ENCODE measurements around the gene RBBP8. TPM values are rescaled to one million over a fixed set of nuclear protein-coding genes. Genes with fewer than 3 reads are reported as not detected.

The RBBP8 gene
- total and polyA plus RNA-seq, 10 of the 15 experiments (the other 5 are each of a cell fraction or from before 2014, with no cell fraction given), result 46.2 to 82.3 (median 68.7) TPM

GRCh38 chr18:23063502-23063901 lies 130.4 kb downstream of the RBBP8 start:
- CTCF ChIA-PET, result interaction anchor here (0.6 to 0.7 kb wide), 2 partner anchors 36 to 289 kb away, joined by 3 read pairs; no protein-coding TSS in a partner anchor
- Histone ChIP-seq H3K4me1 (ENCODE audit: control insufficient read depth, insufficient read depth, low read length) (no peaks in the 10 kb centered on the region), H3K27ac (ENCODE audit: control insufficient read depth, insufficient read depth) (no peak overlapping the region), H3K4me3 (no peak overlapping the region), H3K4me2 (ENCODE audit: control insufficient read depth, insufficient read depth) (no peak overlapping the region), H3K79me2 (ENCODE audit: control insufficient read depth, insufficient read depth, low read length) (no peaks in the 10 kb centered on the region), H3K27me3 (replicated peaks in 1 of 2; ENCODE audit: control insufficient read depth in 2 of 2, insufficient read depth in 2 of 2, low read length in 1 of 2) (no peaks in the 10 kb centered on the region), H3K9ac (ENCODE audit: control insufficient read depth, insufficient read depth, low read length) (no peak overlapping the region), H3K9me3 (replicated peaks; ENCODE audit: control insufficient read depth, insufficient read depth, low read length) (no peaks in the 10 kb centered on the region; the same call in 2 of the 3 replicates), H4K20me1 (ENCODE audit: control insufficient read depth, insufficient read depth) (no peaks in the 10 kb centered on the region), H2AFZ (ENCODE audit: control insufficient read depth, low read depth, low read length) (no peak overlapping the region), H3K36me3 (ENCODE audit: control insufficient read depth in 2 of 2, insufficient read depth in 2 of 2, low read length in 1 of 2) (no peaks in the 10 kb centered on the region)
- RAD21 ChIA-PET (ENCODE audit: unreplicated experiment), result no interaction called here
- FAIRE-seq, result no peak
- no peak for ATAC-seq
- DNase-seq (ENCODE audit: low read depth, low spot score), result no peak
- BruUV-seq (replicated peaks), result no TSS peak
- 74% methylated on average over 6 of the region's 6 CpGs for WGBS (ENCODE audit: insufficient coverage, insufficient replicate concordance, low lambda C conversion rate, missing lambda C conversion rate)
- in situ Hi-C loops (cut with MboI), result no loop called here
- TF ChIP-seq TBL1XR1 (IDR thresholded peaks at IDR 0.05; ENCODE audit: low read depth, low read length) (no peak), BMI1 (IDR thresholded peaks at IDR 0.05; ENCODE audit: borderline replicate concordance) (no peak), BCL11A (IDR thresholded peaks at IDR 0.05; ENCODE audit: low read depth, low read length) (no peak), SMARCA5 (IDR thresholded peaks at IDR 0.05) (no peak)
- intact Hi-C loops (cut with micrococcal nuclease; ENCODE audit: unreplicated experiment), result no loop called here
- SMC1A ChIA-PET (ENCODE audit: uncharacterized antibody, unreplicated experiment), result interaction anchor here (0.9 kb wide), 1 partner anchor 1450 kb away, joined by 3 read pairs; no protein-coding TSS in a partner anchor
- POLR2A ChIA-PET, result no interaction called here

GRCh38 chr18:23065234-23065806 lies 132.2 kb downstream of the RBBP8 start:
- DNase-seq (ENCODE audit: low read depth, low spot score) (no peak), ATAC-seq (no peak), FAIRE-seq (no peak)
- in situ Hi-C loops (cut with MboI) (no loop called here), intact Hi-C loops (cut with micrococcal nuclease; ENCODE audit: unreplicated experiment) (no loop called here)
- Histone ChIP-seq H3K4me2 (ENCODE audit: control insufficient read depth, insufficient read depth) (no peak overlapping the region), H3K4me1 (ENCODE audit: control insufficient read depth, insufficient read depth, low read length) (no peaks in the 10 kb centered on the region), H3K27me3 (replicated peaks in 1 of 2; ENCODE audit: control insufficient read depth in 2 of 2, insufficient read depth in 2 of 2, low read length in 1 of 2) (no peaks in the 10 kb centered on the region), H3K4me3 (no peak overlapping the region), H3K79me2 (ENCODE audit: control insufficient read depth, insufficient read depth, low read length) (no peaks in the 10 kb centered on the region), H3K27ac (ENCODE audit: control insufficient read depth, insufficient read depth) (no peak overlapping the region), H4K20me1 (ENCODE audit: control insufficient read depth, insufficient read depth) (no peaks in the 10 kb centered on the region), H3K9ac (ENCODE audit: control insufficient read depth, insufficient read depth, low read length) (no peak overlapping the region), H2AFZ (ENCODE audit: control insufficient read depth, low read depth, low read length) (no peak overlapping the region), H3K9me3 (replicated peaks; ENCODE audit: control insufficient read depth, insufficient read depth, low read length) (no peaks in the 10 kb centered on the region; the same call in 2 of the 3 replicates), H3K36me3 (ENCODE audit: control insufficient read depth in 2 of 2, insufficient read depth in 2 of 2, low read length in 1 of 2) (no peaks in the 10 kb centered on the region)
- no TSS peak for BruUV-seq (replicated peaks)
- POLR2A ChIA-PET, result no interaction called here
- SMC1A ChIA-PET (ENCODE audit: uncharacterized antibody, unreplicated experiment), result interaction anchor here (0.9 kb wide), 1 partner anchor 62 kb away, joined by 3 read pairs; no protein-coding TSS in a partner anchor
- 93% methylated on average over 4 of the region's 4 CpGs for WGBS (ENCODE audit: insufficient coverage, insufficient replicate concordance, low lambda C conversion rate, missing lambda C conversion rate)
- CTCF ChIA-PET, result interaction anchor here (1.0 to 1.8 kb wide), 3 partner anchors 8 to 336 kb away, joined by 3 to 4 read pairs (median 4); no protein-coding TSS in a partner anchor
- RAD21 ChIA-PET (ENCODE audit: unreplicated experiment), result no interaction called here
- no peak for TF ChIP-seq CHD2 (IDR thresholded peaks at IDR 0.05; ENCODE audit: borderline replicate concordance, low read depth, low read length)
- TF ChIP-seq, protein P1, sequence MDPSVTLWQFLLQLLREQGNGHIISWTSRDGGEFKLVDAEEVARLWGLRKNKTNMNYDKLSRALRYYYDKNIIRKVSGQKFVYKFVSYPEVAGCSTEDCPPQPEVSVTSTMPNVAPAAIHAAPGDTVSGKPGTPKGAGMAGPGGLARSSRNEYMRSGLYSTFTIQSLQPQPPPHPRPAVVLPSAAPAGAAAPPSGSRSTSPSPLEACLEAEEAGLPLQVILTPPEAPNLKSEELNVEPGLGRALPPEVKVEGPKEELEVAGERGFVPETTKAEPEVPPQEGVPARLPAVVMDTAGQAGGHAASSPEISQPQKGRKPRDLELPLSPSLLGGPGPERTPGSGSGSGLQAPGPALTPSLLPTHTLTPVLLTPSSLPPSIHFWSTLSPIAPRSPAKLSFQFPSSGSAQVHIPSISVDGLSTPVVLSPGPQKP (IDR thresholded peaks at IDR 0.05; ENCODE audit: low read depth, low read length), result no peak
- no peak for TF ChIP-seq SMAD1 (IDR thresholded peaks at IDR 0.05; ENCODE audit: low read depth, partially characterized antibody)
- TF ChIP-seq, protein P2, sequence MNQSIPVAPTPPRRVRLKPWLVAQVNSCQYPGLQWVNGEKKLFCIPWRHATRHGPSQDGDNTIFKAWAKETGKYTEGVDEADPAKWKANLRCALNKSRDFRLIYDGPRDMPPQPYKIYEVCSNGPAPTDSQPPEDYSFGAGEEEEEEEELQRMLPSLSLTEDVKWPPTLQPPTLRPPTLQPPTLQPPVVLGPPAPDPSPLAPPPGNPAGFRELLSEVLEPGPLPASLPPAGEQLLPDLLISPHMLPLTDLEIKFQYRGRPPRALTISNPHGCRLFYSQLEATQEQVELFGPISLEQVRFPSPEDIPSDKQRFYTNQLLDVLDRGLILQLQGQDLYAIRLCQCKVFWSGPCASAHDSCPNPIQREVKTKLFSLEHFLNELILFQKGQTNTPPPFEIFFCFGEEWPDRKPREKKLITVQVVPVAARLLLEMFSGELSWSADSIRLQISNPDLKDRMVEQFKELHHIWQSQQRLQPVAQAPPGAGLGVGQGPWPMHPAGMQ (IDR thresholded peaks at IDR 0.05; ENCODE audit: borderline replicate concordance), result no peak
- TF ChIP-seq GATAD2B (conservative IDR thresholded peaks at IDR 0.05; ENCODE audit: low read depth), result no peak
- no peak for TF ChIP-seq NR2F1 (conservative IDR thresholded peaks at IDR 0.05)
- no peak for TF ChIP-seq CBX3 (IDR thresholded peaks at IDR 0.05; ENCODE audit: borderline replicate concordance, low read depth)
- no peak for TF ChIP-seq EGR1 (IDR thresholded peaks at IDR 0.05; ENCODE audit: borderline replicate concordance in 1 of 2, low read depth in 2 of 2, low read length in 2 of 2)
- no peak for TF ChIP-seq POU2F2 (IDR thresholded peaks at IDR 0.05; ENCODE audit: borderline replicate concordance, low read depth, low read length)
- TF ChIP-seq EED (IDR thresholded peaks at IDR 0.05; ENCODE audit: low read depth), result no peak
- TF ChIP-seq PAX8 (IDR thresholded peaks at IDR 0.05), result no peak
